ENCODE measurements around the gene SCP2.

The SCP2 gene

DNA sequence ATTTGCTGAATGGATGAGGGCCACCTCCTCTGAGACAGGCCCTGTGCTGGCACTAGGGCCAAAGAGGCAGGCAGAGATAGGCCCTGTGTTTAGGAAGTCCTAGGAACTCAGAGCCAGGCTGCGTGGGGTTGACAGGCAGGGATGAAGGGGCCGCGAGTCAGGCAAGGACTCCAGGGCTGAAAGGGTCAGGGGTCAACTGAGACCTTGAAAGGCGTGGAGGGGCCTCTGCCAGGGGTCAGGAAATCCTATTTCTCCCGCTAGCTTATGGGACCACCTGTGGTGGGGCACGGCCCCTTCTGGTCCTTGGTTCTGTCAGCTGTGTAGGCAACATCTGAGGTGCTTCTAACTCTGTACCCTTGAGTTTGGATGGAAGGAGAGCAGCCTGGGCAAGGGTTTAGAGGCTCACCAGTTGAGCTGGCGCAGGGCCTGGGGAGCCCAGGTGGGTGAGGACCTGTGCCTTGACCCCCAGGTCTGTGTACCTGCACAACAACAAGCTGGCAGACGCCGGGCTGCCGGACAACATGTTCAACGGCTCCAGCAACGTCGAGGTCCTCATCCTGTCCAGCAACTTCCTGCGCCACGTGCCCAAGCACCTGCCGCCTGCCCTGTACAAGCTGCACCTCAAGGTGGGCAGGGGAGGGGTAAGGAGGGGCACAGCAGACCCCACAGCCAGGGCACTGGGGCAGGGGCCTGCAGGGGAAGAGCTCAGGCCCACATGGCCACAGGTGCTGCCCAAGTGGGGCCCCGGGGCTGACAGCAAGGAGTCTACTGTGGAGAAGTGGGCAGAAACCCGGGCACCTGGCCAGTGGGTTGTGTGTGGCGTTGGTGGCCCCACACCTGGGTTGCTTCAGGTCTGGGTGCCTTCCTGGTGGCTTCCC is 149.9 kb downstream of the SCP2 start:
- Histone ChIP-seq H3K27ac (ENCODE audit: low read depth, low read length) (no peak overlapping the region), H3K4me2 (ENCODE audit: low read depth, low read length, poor library complexity, severe bottlenecking) (no peak overlapping the region), H3K9ac (ENCODE audit: low read length) (no peak overlapping the region), H3K9me3 (ENCODE audit: insufficient read depth, low read length) (no peaks in the 10 kb centered on the region), H3K79me2 (ENCODE audit: insufficient read depth, low read length) (no peaks in the 10 kb centered on the region), H3K4me3 (ENCODE audit: insufficient read depth, low read length, poor library complexity, severe bottlenecking) (no peak overlapping the region), H3F3A (ENCODE audit: insufficient read depth) (no peaks in the 10 kb centered on the region), H2AFZ (ENCODE audit: low read depth, low read length, severe bottlenecking) (no peak overlapping the region), H4K20me1 (ENCODE audit: low read depth, low read length) (no peaks in the 10 kb centered on the region), H3K9me2 (replicated peaks; ENCODE audit: insufficient read depth, low read length) (no peaks in the 10 kb centered on the region), H3K27me3 (ENCODE audit: low read length) (no peaks in the 10 kb centered on the region), H3K36me3 (ENCODE audit: low read length) (no peaks in the 10 kb centered on the region)
- no peak for TF ChIP-seq EZH2phosphoT487 (conservative IDR thresholded peaks at IDR 0.05; ENCODE audit: low read length)
- TF ChIP-seq, protein P1, sequence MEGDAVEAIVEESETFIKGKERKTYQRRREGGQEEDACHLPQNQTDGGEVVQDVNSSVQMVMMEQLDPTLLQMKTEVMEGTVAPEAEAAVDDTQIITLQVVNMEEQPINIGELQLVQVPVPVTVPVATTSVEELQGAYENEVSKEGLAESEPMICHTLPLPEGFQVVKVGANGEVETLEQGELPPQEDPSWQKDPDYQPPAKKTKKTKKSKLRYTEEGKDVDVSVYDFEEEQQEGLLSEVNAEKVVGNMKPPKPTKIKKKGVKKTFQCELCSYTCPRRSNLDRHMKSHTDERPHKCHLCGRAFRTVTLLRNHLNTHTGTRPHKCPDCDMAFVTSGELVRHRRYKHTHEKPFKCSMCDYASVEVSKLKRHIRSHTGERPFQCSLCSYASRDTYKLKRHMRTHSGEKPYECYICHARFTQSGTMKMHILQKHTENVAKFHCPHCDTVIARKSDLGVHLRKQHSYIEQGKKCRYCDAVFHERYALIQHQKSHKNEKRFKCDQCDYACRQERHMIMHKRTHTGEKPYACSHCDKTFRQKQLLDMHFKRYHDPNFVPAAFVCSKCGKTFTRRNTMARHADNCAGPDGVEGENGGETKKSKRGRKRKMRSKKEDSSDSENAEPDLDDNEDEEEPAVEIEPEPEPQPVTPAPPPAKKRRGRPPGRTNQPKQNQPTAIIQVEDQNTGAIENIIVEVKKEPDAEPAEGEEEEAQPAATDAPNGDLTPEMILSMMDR (IDR thresholded peaks at IDR 0.05; ENCODE audit: insufficient read depth, low read length, poor library complexity, severe bottlenecking), result no peak

DNA sequence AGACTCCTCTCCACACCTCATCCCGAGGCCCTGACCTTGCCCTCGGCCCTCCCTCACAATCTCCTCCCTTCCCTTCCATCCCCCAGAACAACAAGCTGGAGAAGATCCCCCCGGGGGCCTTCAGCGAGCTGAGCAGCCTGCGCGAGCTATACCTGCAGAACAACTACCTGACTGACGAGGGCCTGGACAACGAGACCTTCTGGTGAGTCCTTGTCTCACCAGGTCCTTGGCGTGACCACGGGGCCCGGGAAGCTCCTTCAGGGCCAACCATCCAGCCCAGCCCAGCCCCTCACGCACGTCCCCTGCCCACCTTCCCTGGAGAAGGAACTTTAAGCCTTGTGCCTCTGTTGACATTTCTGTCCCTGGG is 150.5 kb downstream of the SCP2 start:
- Histone ChIP-seq H3K9ac (ENCODE audit: low read length) (no peak overlapping the region), H3K4me3 (ENCODE audit: insufficient read depth, low read length, poor library complexity, severe bottlenecking) (no peak overlapping the region), H2AFZ (ENCODE audit: low read depth, low read length, severe bottlenecking) (no peak overlapping the region), H3K9me2 (replicated peaks; ENCODE audit: insufficient read depth, low read length) (no peaks in the 10 kb centered on the region), H3K27ac (ENCODE audit: low read depth, low read length) (no peak overlapping the region), H3K79me2 (ENCODE audit: insufficient read depth, low read length) (no peaks in the 10 kb centered on the region), H3K4me2 (ENCODE audit: low read depth, low read length, poor library complexity, severe bottlenecking) (no peak overlapping the region), H3F3A (ENCODE audit: insufficient read depth) (no peaks in the 10 kb centered on the region), H4K20me1 (ENCODE audit: low read depth, low read length) (no peaks in the 10 kb centered on the region), H3K36me3 (ENCODE audit: low read length) (no peaks in the 10 kb centered on the region), H3K27me3 (ENCODE audit: low read length) (no peaks in the 10 kb centered on the region), H3K9me3 (ENCODE audit: insufficient read depth, low read length) (no peaks in the 10 kb centered on the region)
- TF ChIP-seq EZH2phosphoT487 (conservative IDR thresholded peaks at IDR 0.05; ENCODE audit: low read length), result no peak
- TF ChIP-seq, protein P1 (IDR thresholded peaks at IDR 0.05; ENCODE audit: insufficient read depth, low read length, poor library complexity, severe bottlenecking), result no peak

DNA sequence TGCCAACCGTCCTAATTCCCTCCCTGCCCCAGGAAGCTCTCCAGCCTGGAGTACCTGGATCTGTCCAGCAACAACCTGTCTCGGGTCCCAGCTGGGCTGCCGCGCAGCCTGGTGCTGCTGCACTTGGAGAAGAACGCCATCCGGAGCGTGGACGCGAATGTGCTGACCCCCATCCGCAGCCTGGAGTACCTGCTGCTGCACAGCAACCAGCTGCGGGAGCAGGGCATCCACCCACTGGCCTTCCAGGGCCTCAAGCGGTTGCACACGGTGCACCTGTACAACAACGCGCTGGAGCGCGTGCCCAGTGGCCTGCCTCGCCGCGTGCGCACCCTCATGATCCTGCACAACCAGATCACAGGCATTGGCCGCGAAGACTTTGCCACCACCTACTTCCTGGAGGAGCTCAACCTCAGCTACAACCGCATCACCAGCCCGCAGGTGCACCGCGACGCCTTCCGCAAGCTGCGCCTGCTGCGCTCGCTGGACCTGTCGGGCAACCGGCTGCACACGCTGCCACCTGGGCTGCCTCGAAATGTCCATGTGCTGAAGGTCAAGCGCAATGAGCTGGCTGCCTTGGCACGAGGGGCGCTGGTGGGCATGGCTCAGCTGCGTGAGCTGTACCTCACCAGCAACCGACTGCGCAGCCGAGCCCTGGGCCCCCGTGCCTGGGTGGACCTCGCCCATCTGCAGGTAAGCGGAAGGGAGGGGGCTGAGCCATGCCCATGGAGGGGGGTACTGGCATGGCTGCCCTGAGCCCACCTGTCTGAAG is 151.4 kb downstream of the SCP2 start:
- H3F3A ChIP-seq (ENCODE audit: insufficient read depth), result no peaks in the 10 kb centered on the region
- no peak for TF ChIP-seq EZH2phosphoT487 (conservative IDR thresholded peaks at IDR 0.05; ENCODE audit: low read length)

More for the DNA sequence above, 151.4 kb downstream of the SCP2 start:
- H3K4me3 ChIP-seq (ENCODE audit: insufficient read depth, low read length, poor library complexity, severe bottlenecking), result no peak overlapping the region
- H3K9me3 ChIP-seq (ENCODE audit: insufficient read depth, low read length), result no peaks in the 10 kb centered on the region
- H3K79me2 ChIP-seq (ENCODE audit: insufficient read depth, low read length), result no peaks in the 10 kb centered on the region
- no peaks in the 10 kb centered on the region for H3K27me3 ChIP-seq (ENCODE audit: low read length)
- no peak overlapping the region for H3K4me2 ChIP-seq (ENCODE audit: low read depth, low read length, poor library complexity, severe bottlenecking)
- no peaks in the 10 kb centered on the region for H3K9me2 ChIP-seq (replicated peaks; ENCODE audit: insufficient read depth, low read length)
- H3K9ac ChIP-seq (ENCODE audit: low read length), result no peak overlapping the region
- H3K36me3 ChIP-seq (ENCODE audit: low read length), result no peaks in the 10 kb centered on the region
- no peaks in the 10 kb centered on the region for H4K20me1 ChIP-seq (ENCODE audit: low read depth, low read length)
- no peak overlapping the region for H3K27ac ChIP-seq (ENCODE audit: low read depth, low read length)
- no peak overlapping the region for H2AFZ ChIP-seq (ENCODE audit: low read depth, low read length, severe bottlenecking)
